ENCODE results near the gene EMC7.
A peak's percentile ranks its signal among the peaks of the same experiment; 100 is the strongest.

The EMC7 gene

DNA sequence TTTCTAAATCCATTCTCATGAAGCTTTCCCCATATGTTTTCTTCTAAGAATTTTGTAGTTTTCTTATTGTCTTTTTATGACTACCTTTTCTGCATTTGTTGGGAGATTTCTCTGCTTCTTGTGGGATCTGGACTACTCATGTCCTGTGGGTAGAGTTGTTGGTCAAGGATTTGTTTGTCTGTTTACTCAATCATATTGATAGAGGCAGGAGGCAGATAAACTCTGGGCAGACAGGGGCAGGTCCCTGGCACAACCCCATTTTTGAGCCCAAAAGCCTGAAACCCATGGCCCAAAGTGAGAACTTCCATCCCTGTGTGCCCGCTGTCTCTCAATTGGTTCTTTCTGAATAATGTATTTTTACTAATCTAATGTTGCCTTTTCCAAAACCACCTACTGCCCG lies 12.6 kb upstream of the EMC7 start:
- Mint-ChIP-seq H3K9me3 (no peaks in the 10 kb centered on the region), H3K4me1 (no peaks in the 10 kb centered on the region), H3K36me3 (no peaks in the 10 kb centered on the region), H3K27me3 (peaks cover 7% of the 10 kb centered on the region), H3K4me3 (no peak overlapping the region), H3K27ac (no peak overlapping the region)
- ATAC-seq (ENCODE audit: low read depth) (no peak), DNase-seq (ENCODE audit: low spot score in 2 of 2) (no peak)

DNA sequence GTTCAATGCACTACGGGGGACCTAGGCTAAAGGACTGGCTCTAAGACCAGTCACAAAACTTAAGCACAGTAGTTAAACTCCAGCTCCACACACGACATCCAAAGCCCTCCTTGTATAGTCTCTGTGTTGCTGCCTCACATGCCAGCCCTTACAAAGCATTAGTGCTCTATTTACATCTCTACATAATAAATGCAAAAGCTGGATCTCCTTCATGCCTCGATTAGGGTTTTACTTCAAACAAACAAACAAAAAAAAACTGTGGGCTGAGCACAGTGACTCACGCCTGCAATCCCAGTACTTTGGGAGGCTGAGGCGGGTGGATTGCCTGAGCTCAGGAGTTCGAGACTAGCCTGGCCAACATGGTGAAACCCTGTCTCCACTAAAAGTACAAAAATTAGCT lies 9.8 kb upstream of the EMC7 start:
- Mint-ChIP-seq H3K36me3 (peaks cover under 1% of the 10 kb centered on the region), H3K4me1 (no peaks in the 10 kb centered on the region), H3K27ac (no peak overlapping the region), H3K4me3 (no peak overlapping the region), H3K9me3 (no peaks in the 10 kb centered on the region), H3K27me3 (peaks cover 5% of the 10 kb centered on the region)
- ATAC-seq (ENCODE audit: low read depth) (no peak), DNase-seq (ENCODE audit: low spot score in 2 of 2) (no peak)

DNA sequence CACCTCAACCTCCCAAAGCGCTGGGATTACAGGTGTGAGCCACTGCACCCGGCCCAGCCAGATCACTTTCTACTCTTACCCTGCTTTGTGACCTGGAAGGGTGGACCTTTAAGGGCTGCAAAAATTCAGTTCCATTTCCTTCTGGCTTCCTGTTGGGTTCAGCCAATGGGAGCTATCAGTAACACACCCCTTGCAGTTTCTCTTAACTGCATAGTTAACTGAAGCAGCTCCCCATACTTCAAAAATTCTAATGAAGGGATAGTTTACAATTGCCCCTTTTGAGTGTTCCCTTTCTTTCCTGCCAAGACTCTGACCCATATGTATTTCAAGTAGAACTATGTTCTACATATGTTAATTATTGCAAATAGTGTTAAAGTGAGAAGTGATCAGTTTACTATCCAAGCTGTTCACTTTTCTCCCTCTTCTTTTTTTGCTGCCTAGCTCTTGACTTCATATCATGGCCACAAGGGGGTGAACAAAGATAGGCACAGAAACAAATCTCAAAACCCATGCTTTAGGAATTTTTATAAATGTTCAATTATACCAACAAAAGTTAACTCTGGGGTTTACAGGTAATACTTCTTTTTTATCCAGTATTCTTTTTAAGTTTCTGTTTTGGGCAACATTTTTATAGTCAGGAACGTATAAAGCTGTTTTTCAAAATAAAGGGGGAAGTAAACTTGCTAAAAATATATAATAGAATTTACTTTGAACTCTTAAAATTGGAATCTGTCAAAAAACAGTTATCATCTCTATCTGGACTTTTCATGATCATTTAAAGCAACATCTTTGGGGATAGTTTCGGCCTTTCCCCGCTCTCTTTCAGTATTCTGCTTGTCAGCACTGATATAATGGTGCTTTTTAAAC lies 8.4 kb upstream of the EMC7 start:
- Mint-ChIP-seq H3K27me3 (peaks cover 5% of the 10 kb centered on the region), H3K9me3 (no peaks in the 10 kb centered on the region), H3K36me3 (peaks cover 3% of the 10 kb centered on the region), H3K4me1 (no peaks in the 10 kb centered on the region), H3K27ac (no peak overlapping the region), H3K4me3 (no peak overlapping the region)
- ATAC-seq (ENCODE audit: low read depth) = peak; percentile 56
- DNase-seq (ENCODE audit: low spot score in 2 of 2) = no peak

DNA sequence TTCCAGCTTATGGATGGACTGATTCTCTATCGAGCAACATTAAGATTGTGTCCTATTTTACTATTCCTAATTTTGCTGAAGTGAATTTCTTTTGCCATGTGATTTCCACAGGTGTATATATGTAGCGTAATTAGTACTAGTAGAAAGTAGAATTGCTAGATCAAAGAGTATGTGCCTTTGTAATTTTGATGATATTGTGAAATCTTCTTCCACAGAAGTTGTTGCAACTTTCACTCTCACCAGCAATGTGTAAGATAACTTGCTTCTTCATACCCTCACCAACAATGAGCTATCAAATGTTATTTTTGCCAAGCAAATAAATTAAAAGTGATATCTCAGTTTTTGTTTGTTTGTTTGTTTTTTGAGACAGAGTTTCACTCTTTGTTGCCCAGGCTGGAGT lies 5.7 kb upstream of the EMC7 start:
- Mint-ChIP-seq H3K27me3 (no peaks in the 10 kb centered on the region), H3K9me3 (no peaks in the 10 kb centered on the region), H3K27ac (no peak overlapping the region), H3K4me1 (no peaks in the 10 kb centered on the region), H3K36me3 (peaks cover 7% of the 10 kb centered on the region), H3K4me3 (no peak overlapping the region)
- ATAC-seq (ENCODE audit: low read depth) (no peak), DNase-seq (ENCODE audit: low spot score in 2 of 2) (no peak)

DNA sequence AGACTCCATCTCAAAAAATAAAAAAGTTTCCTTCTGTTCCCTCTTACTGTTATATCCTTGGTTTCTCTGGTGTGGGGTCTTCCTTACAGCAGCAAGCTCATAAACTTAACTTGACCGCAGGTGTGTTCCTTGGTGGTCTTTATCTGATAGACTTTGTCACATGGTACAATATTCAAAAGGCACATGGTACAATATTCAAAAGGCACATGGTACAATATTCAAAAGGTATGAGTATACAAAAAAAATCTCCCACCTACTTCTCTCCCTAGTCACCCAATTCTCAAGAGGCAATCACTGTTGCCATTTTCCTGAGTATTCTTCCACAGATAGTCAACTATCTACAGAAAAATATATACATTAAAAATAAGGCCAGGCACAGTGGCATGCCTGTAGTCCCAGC lies 4.8 kb upstream of the EMC7 start:
- no peak overlapping the region for H3K4me3 Mint-ChIP-seq
- H3K4me1 Mint-ChIP-seq = no peaks in the 10 kb centered on the region
- H3K27ac Mint-ChIP-seq = no peak overlapping the region
- DNase-seq (ENCODE audit: low spot score in 2 of 2) (no peak), ATAC-seq (ENCODE audit: low read depth) (no peak)
- H3K36me3 Mint-ChIP-seq = peaks cover 7% of the 10 kb centered on the region
- no peaks in the 10 kb centered on the region for H3K27me3 Mint-ChIP-seq
- no peaks in the 10 kb centered on the region for H3K9me3 Mint-ChIP-seq

DNA sequence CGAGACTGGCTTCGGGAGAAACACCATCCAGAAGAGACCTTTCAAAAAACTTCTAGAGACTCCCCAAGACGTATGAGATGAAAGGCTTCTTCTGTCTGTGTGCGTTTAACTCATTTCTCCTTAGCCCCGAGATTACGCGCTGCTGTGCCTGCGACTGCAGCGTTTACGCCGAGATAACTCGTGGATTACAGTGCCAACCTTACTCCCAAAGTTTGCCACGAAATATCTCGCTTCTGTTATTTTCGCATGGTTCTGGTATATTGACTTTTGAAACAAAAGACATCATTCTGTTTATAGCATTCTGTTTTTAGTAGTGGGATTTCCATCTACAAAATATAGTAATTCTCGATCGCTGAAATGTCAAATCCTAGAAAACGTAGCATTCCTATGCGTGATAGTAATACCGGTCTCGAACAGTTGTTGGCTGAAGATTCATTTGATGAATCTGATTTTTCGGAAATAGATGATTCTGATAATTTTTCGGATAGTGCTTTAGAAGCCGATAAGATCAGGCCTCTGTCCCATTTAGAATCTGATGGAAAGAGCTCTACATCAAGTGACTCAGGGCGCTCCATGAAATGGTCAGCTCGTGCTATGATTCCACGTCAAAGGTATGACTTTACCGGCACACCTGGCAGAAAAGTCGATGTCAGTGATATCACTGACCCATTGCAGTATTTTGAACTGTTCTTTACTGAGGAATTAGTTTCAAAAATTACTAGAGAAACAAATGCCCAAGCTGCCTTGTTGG lies 688 bp upstream of the EMC7 start:
- H3K4me1 Mint-ChIP-seq = peaks cover 11% of the 10 kb centered on the region
- DNase-seq (ENCODE audit: low spot score in 2 of 2) (peak in 1 of 2 donors; percentile 11), ATAC-seq (ENCODE audit: low read depth) (no peak)
- peak overlapping the region; percentile 99 for H3K27ac Mint-ChIP-seq
- H3K9me3 Mint-ChIP-seq = no peaks in the 10 kb centered on the region
- H3K36me3 Mint-ChIP-seq = peaks cover 10% of the 10 kb centered on the region
- peak overlapping the region; percentile 95 for H3K4me3 Mint-ChIP-seq
- no peaks in the 10 kb centered on the region for H3K27me3 Mint-ChIP-seq

DNA sequence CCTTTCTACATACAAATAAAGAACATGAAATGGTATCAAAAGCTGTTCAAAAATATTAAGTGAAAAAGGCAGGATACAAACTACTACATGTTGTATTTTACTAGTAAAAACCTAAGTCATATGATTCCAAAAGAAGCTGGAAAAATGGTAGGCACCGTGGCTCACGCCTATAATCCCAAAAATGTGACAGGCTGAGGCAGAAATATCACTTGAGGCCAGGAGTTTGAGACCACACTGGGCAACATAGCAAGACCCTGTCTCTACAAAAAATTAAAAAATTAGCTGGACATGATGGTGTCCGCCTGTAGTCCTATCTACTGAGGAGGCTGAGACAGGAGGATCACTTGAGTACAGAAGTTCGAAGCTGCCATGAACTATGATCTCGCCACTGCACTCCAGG lies 1.7 kb downstream of the EMC7 start:
- peaks cover 9% of the 10 kb centered on the region for H3K36me3 Mint-ChIP-seq
- no peaks in the 10 kb centered on the region for H3K9me3 Mint-ChIP-seq
- H3K4me1 Mint-ChIP-seq = peaks cover 11% of the 10 kb centered on the region
- no peaks in the 10 kb centered on the region for H3K27me3 Mint-ChIP-seq
- DNase-seq (ENCODE audit: low spot score in 2 of 2) (no peak), ATAC-seq (ENCODE audit: low read depth) (no peak)
- no peak overlapping the region for H3K27ac Mint-ChIP-seq
- no peak overlapping the region for H3K4me3 Mint-ChIP-seq

DNA sequence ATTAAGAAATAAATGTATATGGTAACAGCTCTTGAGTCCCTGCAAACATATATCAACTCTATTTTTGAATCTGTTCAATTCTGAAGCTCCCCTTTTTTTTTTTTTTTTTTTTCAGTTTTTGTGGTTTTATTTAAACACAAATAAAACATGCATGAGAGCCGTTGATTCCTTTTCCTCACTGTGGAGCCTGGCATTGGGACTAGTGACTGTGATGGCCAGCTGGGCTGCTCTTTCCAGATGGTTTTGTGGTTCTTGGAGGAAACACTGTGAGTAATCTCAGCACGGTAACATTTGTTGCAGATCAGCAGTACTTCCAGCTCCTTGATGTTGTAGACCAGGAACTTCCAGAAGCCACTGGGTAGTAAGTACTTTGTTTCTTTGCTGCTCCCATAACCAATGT lies 15.9 kb downstream of the EMC7 start:
- Mint-ChIP-seq H3K27ac (no peak overlapping the region), H3K36me3 (peaks cover 23% of the 10 kb centered on the region), H3K27me3 (no peaks in the 10 kb centered on the region), H3K4me3 (no peak overlapping the region), H3K4me1 (peaks cover 4% of the 10 kb centered on the region), H3K9me3 (no peaks in the 10 kb centered on the region)
- no peak for ATAC-seq (ENCODE audit: low read depth)
- DNase-seq (ENCODE audit: low spot score in 2 of 2) = no peak

DNA sequence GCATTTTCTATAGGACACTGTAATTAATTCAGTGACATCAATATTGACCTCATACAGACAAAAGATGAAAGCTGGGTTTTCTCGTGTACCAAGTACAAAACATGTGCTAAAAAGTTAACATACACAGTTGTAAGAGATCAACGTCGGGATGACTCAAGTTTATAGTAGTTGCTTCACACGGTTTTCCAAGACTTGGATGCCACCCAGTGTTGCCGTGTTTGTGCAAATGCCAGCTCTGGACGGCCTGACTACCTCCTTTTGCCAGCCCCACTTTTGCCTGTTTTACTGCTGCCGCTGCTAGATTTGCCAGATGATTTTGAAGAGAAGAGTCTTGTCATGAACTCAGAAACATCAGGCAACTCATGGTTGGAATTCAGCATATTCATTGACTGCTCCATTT lies 17.6 kb downstream of the EMC7 start:
- H3K4me3 Mint-ChIP-seq = no peak overlapping the region
- DNase-seq (ENCODE audit: low spot score in 2 of 2) (no peak), ATAC-seq (ENCODE audit: low read depth) (no peak)
- no peak overlapping the region for H3K27ac Mint-ChIP-seq
- H3K9me3 Mint-ChIP-seq = no peaks in the 10 kb centered on the region
- no peaks in the 10 kb centered on the region for H3K4me1 Mint-ChIP-seq
- peaks cover 18% of the 10 kb centered on the region for H3K36me3 Mint-ChIP-seq
- H3K27me3 Mint-ChIP-seq = no peaks in the 10 kb centered on the region

DNA sequence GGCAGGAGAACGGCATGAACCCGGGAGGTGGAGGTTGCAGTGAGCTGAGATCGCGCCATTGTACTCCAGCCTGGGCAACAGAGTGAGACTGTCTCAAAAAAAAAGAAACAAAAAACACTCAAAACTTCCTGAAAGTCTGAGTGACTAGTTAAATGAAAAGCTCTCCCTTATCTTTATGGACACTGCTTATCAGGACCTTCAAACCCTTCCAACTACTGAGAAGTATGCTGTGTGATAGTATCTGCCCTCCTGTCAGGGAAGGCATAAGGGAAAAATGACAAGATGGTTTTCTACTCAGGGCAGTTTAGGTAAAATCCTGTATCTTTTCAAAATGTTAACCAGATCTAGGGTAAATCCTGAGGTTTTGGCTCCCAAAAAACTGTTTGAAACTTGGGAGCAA lies 21.8 kb downstream of the EMC7 start:
- Mint-ChIP-seq H3K36me3 (peaks cover 19% of the 10 kb centered on the region), H3K27me3 (no peaks in the 10 kb centered on the region), H3K4me1 (no peaks in the 10 kb centered on the region), H3K27ac (no peak overlapping the region), H3K9me3 (no peaks in the 10 kb centered on the region), H3K4me3 (no peak overlapping the region)
- no peak for DNase-seq (ENCODE audit: low spot score in 2 of 2)
- ATAC-seq (ENCODE audit: low read depth) = no peak

DNA sequence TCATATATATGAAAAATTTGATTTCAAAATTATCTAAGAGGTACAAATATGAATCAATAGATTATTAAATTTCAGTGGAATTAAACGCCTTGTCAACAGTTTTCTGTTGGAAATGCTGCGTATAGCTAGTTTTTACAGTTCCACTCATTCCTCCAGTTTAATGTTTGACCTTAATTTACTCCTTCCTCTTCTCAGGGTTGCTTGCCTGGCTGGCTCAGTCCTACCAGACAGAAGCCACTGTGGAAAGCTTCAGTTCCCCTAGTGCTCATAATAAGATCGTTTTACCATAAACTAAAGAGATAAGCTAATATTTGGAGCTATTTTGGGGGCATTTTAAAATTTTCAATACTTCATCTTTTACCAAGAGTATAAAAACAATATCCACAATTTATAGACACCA lies 22.8 kb downstream of the EMC7 start:
- ATAC-seq (ENCODE audit: low read depth) (no peak), DNase-seq (ENCODE audit: low spot score in 2 of 2) (no peak)
- H3K36me3 Mint-ChIP-seq = peaks cover 19% of the 10 kb centered on the region
- H3K4me1 Mint-ChIP-seq = no peaks in the 10 kb centered on the region
- H3K9me3 Mint-ChIP-seq = peaks cover 3% of the 10 kb centered on the region
- H3K4me3 Mint-ChIP-seq = no peak overlapping the region
- H3K27me3 Mint-ChIP-seq = no peaks in the 10 kb centered on the region
- H3K27ac Mint-ChIP-seq = no peak overlapping the region

DNA sequence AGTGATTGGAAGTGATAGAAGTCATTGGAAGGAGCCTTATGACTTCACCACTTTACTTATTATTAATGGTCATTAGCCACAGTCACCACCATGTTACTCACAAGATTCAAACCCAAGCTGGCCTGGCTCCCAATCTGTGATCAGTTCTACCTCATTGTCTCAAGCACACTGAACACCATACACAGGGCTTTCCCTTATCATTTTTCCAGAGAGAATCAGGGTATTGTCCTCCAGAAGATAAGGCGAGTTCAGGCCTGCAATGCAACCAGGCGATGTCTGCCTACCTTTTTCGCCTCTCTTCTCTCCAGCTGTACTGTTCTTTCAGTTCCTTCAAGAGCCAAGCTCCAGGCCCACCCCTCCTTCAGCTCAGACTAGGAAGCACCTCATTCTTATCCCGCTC lies 24.9 kb downstream of the EMC7 start:
- H3K36me3 Mint-ChIP-seq = peaks cover 15% of the 10 kb centered on the region
- no peak for ATAC-seq (ENCODE audit: low read depth)
- no peak for DNase-seq (ENCODE audit: low spot score in 2 of 2)
- no peaks in the 10 kb centered on the region for H3K27me3 Mint-ChIP-seq
- H3K4me3 Mint-ChIP-seq = no peak overlapping the region
- no peak overlapping the region for H3K27ac Mint-ChIP-seq
- H3K9me3 Mint-ChIP-seq = peaks cover 3% of the 10 kb centered on the region
- no peaks in the 10 kb centered on the region for H3K4me1 Mint-ChIP-seq

DNA sequence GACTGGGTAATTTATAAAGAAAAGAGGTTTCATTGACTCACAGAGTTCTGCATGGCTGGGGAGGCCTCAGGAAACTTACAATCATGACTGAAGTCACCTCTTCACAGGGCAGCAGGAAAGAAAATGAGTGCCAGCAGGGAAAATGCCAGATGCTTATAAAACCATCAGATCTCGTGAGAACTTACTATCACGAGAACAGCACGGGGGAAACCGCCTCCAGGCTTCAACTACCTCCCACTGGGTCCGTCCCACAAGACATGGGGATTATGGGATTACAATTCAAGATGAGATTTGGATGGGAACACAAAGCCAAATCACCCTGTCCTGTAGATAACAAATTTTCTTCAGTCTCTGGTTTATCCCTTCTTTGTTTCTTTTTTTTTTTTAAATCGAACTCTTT lies 31.7 kb downstream of the EMC7 start:
- no peak overlapping the region for H3K27ac Mint-ChIP-seq

DNA sequence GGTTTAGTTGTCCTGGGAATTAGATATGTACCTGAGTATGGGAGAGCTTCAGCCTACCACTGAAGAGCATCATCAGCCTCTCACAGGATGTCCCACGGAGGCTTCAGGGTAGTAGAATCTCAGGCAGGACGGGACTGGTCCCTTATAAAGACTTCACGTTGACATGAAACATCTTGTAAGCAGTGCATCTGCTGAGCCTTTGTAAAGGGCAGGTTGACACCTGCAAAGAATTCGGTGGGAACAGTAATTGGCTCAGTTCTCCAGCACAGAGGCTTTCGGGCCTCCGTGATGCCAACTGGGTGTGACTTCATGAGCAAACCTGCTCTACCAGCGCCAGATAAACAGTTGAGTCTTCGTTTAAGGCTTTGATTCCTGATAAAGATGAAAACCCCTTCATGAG lies 35.7 kb downstream of the EMC7 start:
- no peak for ATAC-seq (ENCODE audit: low read depth)
- no peak for DNase-seq (ENCODE audit: low spot score in 2 of 2)
- H3K27me3 Mint-ChIP-seq = no peaks in the 10 kb centered on the region

More for the DNA sequence above, 31.7 kb downstream of the EMC7 start:
- Mint-ChIP-seq H3K4me3 (no peak overlapping the region), H3K9me3 (peaks cover 3% of the 10 kb centered on the region), H3K27me3 (no peaks in the 10 kb centered on the region), H3K36me3 (peaks cover 5% of the 10 kb centered on the region), H3K4me1 (no peaks in the 10 kb centered on the region)
- no peak for DNase-seq (ENCODE audit: low spot score in 2 of 2)
- ATAC-seq (ENCODE audit: low read depth) = no peak

More for the DNA sequence above, 35.7 kb downstream of the EMC7 start:
- no peak overlapping the region for H3K27ac Mint-ChIP-seq
- no peaks in the 10 kb centered on the region for H3K36me3 Mint-ChIP-seq
- H3K9me3 Mint-ChIP-seq = no peaks in the 10 kb centered on the region
- H3K4me1 Mint-ChIP-seq = peaks cover 3% of the 10 kb centered on the region
- H3K4me3 Mint-ChIP-seq = no peak overlapping the region
